Neuron (in vitro differentiated cells): Measurements from ENCODE around the gene AFF1.
"Not testable (repeated sequence)": the region's sequence is repeated elsewhere in the genome, so short reads cannot be mapped to it uniquely, and the experiment has no call there.

ENCODE experiments used
- H2AFZ ChIP-seq: one replicate; pipeline ENCODE4 v1.6.1; 2013; ENCODE audit warnings: low read depth, mild to moderate bottlenecking, inconsistent platforms, low read length, moderate library complexity
- H3K27me3 ChIP-seq: one replicate; pipeline ENCODE4 v1.6.1; 2013; ENCODE audit warnings: low read length; ENCODE audit not compliant: insufficient read depth
- H3K36me3 ChIP-seq: one replicate; pipeline ENCODE4 v1.6.1; 2013; ENCODE audit warnings: low read length; ENCODE audit not compliant: insufficient read depth
- H3K4me1 ChIP-seq: one replicate; pipeline ENCODE4 v1.6.1; 2013; ENCODE audit warnings: low read length; ENCODE audit not compliant: insufficient read depth
- H3K4me3 ChIP-seq: 2 replicates; pipeline ENCODE4 v1.5.1; 2013; ENCODE audit warnings: mild to moderate bottlenecking, low read length, moderate library complexity
- H3K9me3 ChIP-seq: one replicate; pipeline ENCODE4 v1.6.1; 2013; ENCODE audit warnings: low read length

The AFF1 gene

DNA sequence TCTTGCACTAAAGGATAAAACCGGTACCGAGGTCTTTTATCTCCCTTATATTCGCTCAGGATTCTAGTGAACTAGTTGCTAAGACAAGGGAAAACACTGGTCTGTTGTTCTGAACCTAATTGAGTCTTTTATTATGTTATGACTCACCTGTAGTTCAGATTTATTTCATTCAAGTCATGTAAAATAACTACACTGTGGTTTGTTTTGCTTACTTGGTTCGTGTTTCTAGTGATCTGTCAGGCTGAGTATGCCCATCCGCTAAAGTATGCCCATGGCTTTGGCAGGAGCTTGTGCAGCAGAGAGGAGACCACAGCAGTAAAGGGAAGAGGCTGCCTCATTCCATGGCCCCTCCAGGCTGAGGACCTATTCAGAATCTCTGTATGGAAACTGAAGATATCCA, 126.1 kb downstream of the AFF1 start:
- H3K36me3 ChIP-seq = peaks cover 7% of the 10 kb centered on the region
- no peaks in the 10 kb centered on the region for H3K4me1 ChIP-seq
- no peaks in the 10 kb centered on the region for H3K9me3 ChIP-seq
- H3K27me3 ChIP-seq = no peaks in the 10 kb centered on the region
- no peak overlapping the region for H2AFZ ChIP-seq
- H3K4me3 ChIP-seq = no peak overlapping the region

DNA sequence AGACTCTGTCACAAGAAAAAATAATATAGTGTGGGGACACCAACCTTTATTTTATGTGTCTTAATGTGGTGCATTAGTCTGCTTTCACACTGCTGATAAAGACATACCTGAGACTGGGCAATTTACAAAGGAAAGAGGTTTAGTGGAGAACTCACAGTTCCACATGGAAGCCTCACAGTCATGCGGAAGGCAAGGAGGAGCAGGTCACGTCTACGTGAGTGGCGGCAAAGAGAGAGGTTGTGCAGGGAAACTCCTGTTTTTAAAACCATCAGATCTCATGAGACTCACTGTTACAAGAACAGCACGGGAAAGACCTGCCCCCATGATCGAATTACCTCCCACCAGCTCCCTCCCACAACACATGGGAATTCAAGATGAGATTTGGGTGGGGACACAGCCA, 130.2 kb downstream of the AFF1 start:
- Histone ChIP-seq H3K9me3 (no peaks in the 10 kb centered on the region), H2AFZ (no peak overlapping the region), H3K36me3 (peaks cover 7% of the 10 kb centered on the region), H3K27me3 (no peaks in the 10 kb centered on the region), H3K4me1 (peaks cover 17% of the 10 kb centered on the region), H3K4me3 (no peak overlapping the region)

DNA sequence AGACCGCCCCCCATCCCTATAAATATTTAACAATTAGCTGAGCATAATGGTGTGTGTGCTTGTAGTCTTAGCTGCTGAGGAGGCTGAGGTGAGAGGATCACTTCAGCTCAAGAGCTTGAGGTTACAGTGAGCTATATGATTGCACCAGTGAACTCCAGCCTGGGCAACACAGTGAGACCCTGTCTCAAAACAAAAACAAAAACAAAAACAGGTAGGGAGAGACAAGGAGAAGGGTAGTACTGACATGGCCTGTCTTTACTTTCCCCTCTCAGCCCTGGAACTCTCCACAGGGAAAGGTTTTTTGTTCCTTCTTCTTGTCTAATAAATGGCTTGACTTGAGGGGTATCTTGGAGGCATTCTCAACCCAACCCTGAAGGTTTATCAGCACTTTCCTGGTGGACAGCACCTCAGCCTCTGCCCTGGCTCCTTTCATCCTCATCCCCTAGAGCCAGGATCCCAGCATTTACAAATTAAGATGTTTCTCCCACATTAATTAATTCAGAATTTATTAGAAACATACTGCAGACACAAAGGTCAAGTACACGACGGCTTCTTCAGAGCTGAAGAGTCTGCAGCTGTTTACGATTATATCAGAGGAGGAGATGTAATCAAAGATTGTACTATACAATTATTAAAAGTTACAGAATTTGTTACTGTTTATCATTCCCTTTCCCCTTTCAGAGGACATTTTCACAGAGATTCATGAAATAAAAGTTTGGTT, 131.8 kb downstream of the AFF1 start:
- peaks cover 2% of the 10 kb centered on the region for H3K36me3 ChIP-seq
- no peak overlapping the region for H2AFZ ChIP-seq
- no peaks in the 10 kb centered on the region for H3K27me3 ChIP-seq
- H3K4me3 ChIP-seq = no peak overlapping the region
- peaks cover 17% of the 10 kb centered on the region for H3K4me1 ChIP-seq
- H3K9me3 ChIP-seq = no peaks in the 10 kb centered on the region

DNA sequence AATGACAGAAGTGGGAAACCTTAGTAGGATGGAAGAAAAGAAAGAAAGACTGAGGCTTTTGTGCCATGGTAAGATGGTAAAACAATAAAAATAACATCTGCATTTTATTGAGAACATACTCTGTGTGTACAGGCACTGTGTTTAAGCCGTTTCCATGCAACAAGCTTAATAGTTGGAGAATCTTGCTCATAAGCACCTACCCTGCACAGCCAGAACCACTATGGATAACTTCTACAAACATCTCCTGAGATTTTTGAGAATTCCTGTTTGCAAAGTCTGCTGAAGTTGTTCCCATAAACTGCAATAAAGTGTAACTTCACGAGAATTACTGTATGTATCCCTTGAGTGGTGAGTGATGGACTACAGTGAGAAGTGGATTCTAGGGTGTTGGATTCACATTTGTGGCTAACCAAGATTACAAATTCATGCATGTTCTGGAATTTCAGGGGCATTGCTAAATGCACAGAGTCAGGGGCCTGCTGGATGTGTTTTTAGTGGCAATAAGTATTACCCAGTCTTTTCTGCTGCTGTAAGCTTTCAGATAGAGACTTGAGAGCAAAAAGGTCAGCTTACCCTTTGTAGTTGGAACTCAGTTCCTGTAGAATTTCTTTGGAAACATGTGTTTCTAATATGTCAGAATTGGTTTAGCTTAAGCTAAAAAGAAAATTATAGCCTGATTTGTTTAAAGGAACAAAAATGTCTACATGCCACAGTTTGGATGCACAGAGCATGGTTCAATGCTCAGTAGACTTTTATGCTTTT, 132.5 kb downstream of the AFF1 start:
- H3K36me3 ChIP-seq = no peaks in the 10 kb centered on the region
- H3K27me3 ChIP-seq = no peaks in the 10 kb centered on the region
- peaks cover 2% of the 10 kb centered on the region for H3K9me3 ChIP-seq
- H3K4me1 ChIP-seq = peaks cover 17% of the 10 kb centered on the region
- H3K4me3 ChIP-seq = no peak overlapping the region
- no peak overlapping the region for H2AFZ ChIP-seq

DNA sequence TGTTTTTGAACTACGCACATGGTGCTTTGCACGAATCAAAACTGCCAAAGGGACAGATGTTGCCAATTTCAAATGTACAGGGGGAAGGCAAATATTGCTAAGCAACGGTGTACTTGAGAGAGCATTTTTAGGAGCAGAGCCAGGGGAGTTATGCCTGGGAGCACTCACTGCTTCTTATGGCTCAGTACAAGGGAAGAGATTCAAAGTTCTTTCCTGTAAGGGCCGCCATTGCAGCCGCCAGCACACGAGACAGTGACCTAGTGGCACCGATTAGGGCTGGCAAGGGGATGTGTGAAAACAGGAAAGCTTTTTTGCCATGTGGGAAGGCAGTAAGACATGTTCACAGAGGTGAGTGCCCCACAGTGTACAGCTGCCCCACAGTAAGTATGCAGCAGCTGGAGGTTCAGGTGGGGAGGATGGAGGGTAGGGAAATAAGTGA, 133.8 kb downstream of the AFF1 start:
- Histone ChIP-seq H3K36me3 (no peaks in the 10 kb centered on the region), H3K9me3 (peaks cover 2% of the 10 kb centered on the region), H3K4me3 (no peak overlapping the region), H3K27me3 (no peaks in the 10 kb centered on the region), H3K4me1 (peaks cover 26% of the 10 kb centered on the region), H2AFZ (no peak overlapping the region)

DNA sequence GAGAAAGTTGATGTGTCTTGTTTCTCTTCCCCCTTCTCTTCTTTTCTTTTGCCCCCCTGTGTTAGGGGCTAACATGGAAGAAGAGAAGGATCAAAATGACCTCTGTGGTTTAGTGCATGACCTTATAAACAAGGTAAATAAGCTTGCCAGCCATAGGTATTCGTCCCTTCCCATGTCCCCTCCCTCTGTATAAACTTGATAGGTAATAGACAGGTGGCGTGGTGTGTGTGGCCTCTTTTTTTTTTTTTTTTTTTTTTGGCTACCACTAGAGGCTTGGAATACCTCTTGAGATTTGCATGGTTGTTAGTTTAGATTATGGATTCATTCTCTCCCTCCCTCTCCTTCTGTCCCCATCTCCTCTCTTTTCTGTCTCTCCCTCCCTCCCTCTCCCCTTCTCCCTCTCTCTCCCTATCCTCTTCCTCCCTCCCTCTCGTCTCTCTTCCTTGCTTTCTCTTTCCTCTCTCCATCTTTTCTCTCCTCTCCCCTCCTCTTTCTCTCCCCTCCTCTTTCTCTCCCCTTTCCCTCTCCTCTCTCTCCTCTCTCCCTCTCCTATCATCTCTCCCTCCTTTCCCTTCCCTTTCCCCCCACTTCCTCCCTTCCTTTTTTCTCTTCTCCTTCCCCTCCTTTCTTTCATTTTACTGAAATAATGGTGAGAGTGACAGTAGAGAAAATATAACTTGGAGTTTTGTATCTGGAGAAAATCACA, 134.4 kb downstream of the AFF1 start:
- Histone ChIP-seq H3K36me3 (no peaks in the 10 kb centered on the region), H3K27me3 (no peaks in the 10 kb centered on the region), H3K4me1 (peaks cover 32% of the 10 kb centered on the region), H2AFZ (no peak overlapping the region), H3K9me3 (peaks cover 2% of the 10 kb centered on the region), H3K4me3 (no peak overlapping the region)

DNA sequence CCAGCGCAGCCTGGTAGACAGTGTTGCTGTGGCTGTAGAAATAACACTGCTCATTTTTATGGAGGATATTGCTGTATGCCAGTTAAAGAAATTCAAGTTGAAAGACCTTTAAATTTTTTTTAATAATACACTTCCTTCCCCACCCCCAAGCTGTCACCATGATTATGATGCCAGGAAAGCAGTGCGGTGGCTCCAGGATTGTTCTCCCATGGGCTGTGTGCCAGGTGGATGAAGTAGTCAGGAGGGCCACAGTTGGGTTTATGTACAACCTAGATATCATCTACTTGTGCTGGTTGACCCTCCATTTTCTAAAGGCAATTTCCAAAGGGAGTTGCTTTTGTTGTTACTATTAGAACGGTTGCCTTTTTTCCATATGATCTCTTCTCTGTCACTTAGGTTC, 136.6 kb downstream of the AFF1 start:
- H3K36me3 ChIP-seq = no peaks in the 10 kb centered on the region
- H3K9me3 ChIP-seq = peaks cover 2% of the 10 kb centered on the region

DNA sequence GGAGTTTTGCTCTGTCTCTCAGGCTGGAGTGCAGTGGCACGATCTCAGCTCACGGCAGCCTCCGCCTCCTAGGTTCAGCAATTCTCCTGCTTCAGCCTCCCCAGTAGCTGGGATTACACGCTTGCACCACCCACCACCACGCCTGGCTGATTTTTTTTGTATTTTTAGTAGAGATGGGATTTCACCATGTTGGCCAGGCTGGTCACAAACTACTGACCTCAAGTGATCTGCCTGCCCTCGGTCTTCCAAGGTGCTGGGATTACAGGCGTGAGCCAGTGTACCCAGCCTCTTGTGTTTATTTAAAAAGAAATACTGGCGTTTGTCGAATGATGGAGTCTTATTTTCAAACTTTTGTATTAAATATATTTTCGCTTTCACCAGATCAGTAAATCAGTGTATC, 137.7 kb downstream of the AFF1 start:
- H3K27me3 ChIP-seq, H3K9me3 ChIP-seq, H3K4me3 ChIP-seq, H2AFZ ChIP-seq, H3K36me3 ChIP-seq: not testable (repeated sequence)
- H3K4me1 ChIP-seq = peaks cover 28% of the 10 kb centered on the region

More for the DNA sequence above, 136.6 kb downstream of the AFF1 start:
- peaks cover 34% of the 10 kb centered on the region for H3K4me1 ChIP-seq
- no peak overlapping the region for H2AFZ ChIP-seq
- H3K4me3 ChIP-seq = no peak overlapping the region
- H3K27me3 ChIP-seq = no peaks in the 10 kb centered on the region

DNA sequence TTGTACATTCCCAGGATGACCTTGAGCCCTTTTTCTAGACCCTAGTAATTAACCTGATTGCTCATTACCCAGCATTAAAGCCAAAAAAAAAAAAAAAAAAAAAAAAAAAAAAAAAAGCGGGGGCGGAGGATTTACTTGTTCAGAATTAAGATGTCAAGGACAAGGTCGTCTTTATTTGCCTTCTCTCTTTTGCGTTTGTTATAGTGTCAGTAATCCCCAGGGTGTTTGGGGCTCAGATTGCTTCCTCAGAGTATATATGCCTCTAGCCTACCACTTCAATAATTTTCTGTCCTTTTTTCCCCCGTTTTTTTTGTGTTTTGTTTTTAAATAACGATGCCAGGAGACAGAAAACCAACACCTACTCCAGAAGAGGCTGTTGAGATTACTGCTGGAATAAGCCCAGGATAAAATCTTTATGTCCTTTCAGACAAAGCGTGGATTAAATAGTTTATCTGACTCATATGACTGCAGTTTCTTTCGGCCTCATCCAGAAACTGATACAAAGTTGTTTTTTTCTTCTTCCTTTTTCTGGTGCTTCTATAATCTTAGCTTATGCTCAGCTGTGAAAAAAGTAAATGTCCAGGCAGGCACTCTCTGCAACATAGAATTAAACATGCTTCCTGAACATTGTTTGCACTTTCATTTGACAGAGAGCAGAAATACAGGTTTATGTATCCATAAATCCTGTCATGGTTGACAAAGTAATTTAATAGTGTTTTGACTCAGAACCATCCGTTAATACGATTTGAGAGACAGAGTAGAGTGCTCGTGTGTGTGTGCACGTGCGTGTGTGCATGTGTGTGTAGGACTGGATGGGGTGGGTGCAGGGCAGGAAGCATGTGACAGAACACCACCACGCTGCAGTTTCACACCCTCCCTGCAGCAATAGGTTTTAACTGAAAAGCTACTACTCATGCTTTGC, 138.6 kb downstream of the AFF1 start:
- Histone ChIP-seq H3K9me3 (peaks cover 2% of the 10 kb centered on the region), H3K4me3 (no peak overlapping the region), H3K27me3 (no peaks in the 10 kb centered on the region), H2AFZ (no peak overlapping the region), H3K36me3 (no peaks in the 10 kb centered on the region), H3K4me1 (peaks cover 19% of the 10 kb centered on the region)

DNA sequence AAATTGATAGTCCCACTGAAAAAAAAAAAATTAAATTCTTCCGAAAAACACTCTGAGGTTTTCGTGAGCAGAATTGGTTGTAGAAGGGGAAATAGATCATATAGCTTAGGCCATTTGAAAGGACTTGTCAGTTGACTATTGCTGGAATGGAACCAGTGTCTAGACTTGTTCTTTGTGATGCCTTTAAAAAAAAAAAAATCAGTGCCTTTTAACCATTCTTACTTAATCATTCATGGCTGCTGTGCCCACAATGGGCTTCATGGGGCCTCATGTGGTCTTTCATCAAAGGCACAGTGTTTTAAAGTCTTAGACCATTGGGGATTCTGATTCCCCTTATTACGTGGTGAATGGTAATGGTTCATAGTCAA, 139.3 kb downstream of the AFF1 start:
- H3K9me3 ChIP-seq = peaks cover 2% of the 10 kb centered on the region
- no peak overlapping the region for H3K4me3 ChIP-seq
- no peaks in the 10 kb centered on the region for H3K27me3 ChIP-seq
- peaks cover 17% of the 10 kb centered on the region for H3K4me1 ChIP-seq
- no peak overlapping the region for H2AFZ ChIP-seq
- no peaks in the 10 kb centered on the region for H3K36me3 ChIP-seq

DNA sequence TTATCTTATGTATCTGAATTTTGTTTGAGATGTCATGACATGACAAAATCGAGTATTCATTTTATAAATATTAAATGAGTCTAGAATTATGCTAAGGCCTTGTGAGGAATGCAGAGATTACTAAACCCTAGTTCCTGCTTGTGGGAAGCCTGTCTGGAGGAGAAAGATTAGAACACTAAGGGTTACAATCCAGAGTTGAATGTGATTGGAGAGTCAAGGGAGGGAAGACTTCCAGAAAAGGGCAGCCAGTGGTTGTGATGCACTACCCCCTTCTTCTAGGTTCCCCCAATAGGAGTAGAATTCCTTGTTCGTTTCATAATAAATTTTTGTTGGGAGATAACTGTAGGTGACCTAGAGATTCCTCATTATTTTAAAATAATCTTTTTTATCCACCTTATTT, 141.1 kb downstream of the AFF1 start:
- Histone ChIP-seq H3K36me3 (no peaks in the 10 kb centered on the region), H3K27me3 (no peaks in the 10 kb centered on the region), H3K4me3 (no peak overlapping the region), H2AFZ (no peak overlapping the region), H3K4me1 (peaks cover 17% of the 10 kb centered on the region), H3K9me3 (peaks cover 2% of the 10 kb centered on the region)

DNA sequence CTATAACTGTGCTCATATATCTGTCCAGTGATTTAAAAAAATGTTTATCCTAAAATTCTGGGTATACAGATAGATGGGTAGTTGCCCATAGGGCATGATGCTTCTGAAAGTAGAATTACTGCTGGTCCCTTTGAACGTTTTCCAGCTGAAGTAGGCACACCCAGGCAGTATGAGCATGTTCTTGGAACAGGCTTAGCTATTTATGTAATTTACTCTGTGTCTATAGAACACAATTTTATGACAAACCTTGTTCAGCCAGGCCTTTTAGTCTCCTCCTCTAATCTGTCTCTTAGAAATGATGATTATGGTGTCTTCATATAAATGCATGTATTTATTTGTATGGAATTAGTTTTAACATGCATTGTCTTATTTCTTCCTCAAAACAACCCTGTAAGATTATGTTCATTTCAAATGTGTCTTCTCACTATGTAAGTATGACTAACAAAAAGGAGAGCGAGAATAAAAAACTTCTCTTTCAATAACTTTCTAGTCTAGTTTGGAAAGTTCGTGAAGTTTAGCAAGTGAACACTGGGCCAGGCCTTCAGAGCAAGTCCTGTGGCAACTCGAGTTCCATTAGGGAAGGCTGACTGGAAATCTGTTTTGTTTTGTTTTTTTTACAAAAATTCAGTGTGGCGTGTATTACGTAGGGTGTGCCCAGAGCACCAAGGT, 142.0 kb downstream of the AFF1 start:
- H3K36me3 ChIP-seq = no peaks in the 10 kb centered on the region
- H3K4me1 ChIP-seq = peaks cover 17% of the 10 kb centered on the region
- no peak overlapping the region for H3K4me3 ChIP-seq
- no peak overlapping the region for H2AFZ ChIP-seq
- no peaks in the 10 kb centered on the region for H3K27me3 ChIP-seq
- no peaks in the 10 kb centered on the region for H3K9me3 ChIP-seq
